Bronchial epithelial cell (primary cell): Measurements from ENCODE around the gene OR4C6. TPM values are rescaled to one million over a fixed set of nuclear protein-coding genes. Genes with fewer than 3 reads are reported as not detected.

Experiments used
- DNase-seq: peaks from one replicate; pipeline ENCODE4 v3.0.0-alpha.2; 2010; ENCODE audit warnings: low read depth
- FAIRE-seq: peaks from 2 replicates; lab custom pipeline; 2011; peaks lifted over from hg19 to GRCh38; lab: Jason Lieb, UNC
- H3K27me3 ChIP-seq: 2 replicates; pipeline ENCODE4 v1.5.1; 2011; ENCODE audit warnings: low read length; ENCODE audit not compliant: control insufficient read depth, insufficient read depth
- H3K36me3 ChIP-seq: 2 replicates; pipeline ENCODE4 v1.5.1; 2011; ENCODE audit warnings: low read length; ENCODE audit not compliant: control insufficient read depth, insufficient read depth
- H3K4me3 ChIP-seq: 2 replicates; pipeline ENCODE4 v1.5.1; 2011; ENCODE audit warnings: mild to moderate bottlenecking, low read depth, low read length, control low read depth
- CTCF ChIP-seq: IDR thresholded peaks from 2 replicates; pipeline ENCODE4 v1.5.1; 2011; ENCODE audit warnings: mild to moderate bottlenecking, moderate library complexity, low read length, control low read depth, inconsistent platforms; ENCODE audit not compliant: insufficient read depth, severe bottlenecking
- total RNA-seq: library from RNA; depleted of rRNA; stranded (reverse); fragments of >200 nt; gene quantifications from 2 replicates; pipeline ENCODE4 v1.2.1, GENCODE V29; 2014

OR4C6 gene
- total RNA-seq, 1 donor from 2014 or later, result not detected

GRCh38 chr11:55658031-55658573 is 3.9 kb upstream of the OR4C6 start:
- Histone ChIP-seq H3K4me3 (no peak overlapping the region), H3K27me3 (no peaks in the 10 kb centered on the region), H3K36me3 (no peaks in the 10 kb centered on the region)
- no peak for TF ChIP-seq CTCF
- no peak for DNase-seq
- no peak for FAIRE-seq

- H3K36me3 ChIP-seq, result no peaks in the 10 kb centered on the region
- TF ChIP-seq CTCF, result no peak
- DNase-seq, result no peak
- no peak overlapping the region for H3K4me3 ChIP-seq
- no peak for FAIRE-seq
- H3K27me3 ChIP-seq, result no peaks in the 10 kb centered on the region
Measured at GRCh38 chr11:55658608-55659007, 3.4 kb upstream of the OR4C6 start.

GRCh38 chr11:55669376-55669775 is 7.4 kb downstream of the OR4C6 start:
- H3K4me3 ChIP-seq, result no peak overlapping the region
- DNase-seq, result no peak
- no peak for FAIRE-seq
- H3K27me3 ChIP-seq, result no peaks in the 10 kb centered on the region
- no peaks in the 10 kb centered on the region for H3K36me3 ChIP-seq
- no peak for TF ChIP-seq CTCF

- FAIRE-seq (no peak), DNase-seq (no peak)
- Histone ChIP-seq H3K36me3 (no peaks in the 10 kb centered on the region), H3K4me3 (no peak overlapping the region), H3K27me3 (no peaks in the 10 kb centered on the region)
- TF ChIP-seq CTCF, result no peak
Measured at GRCh38 chr11:55673860-55674259, 11.9 kb downstream of the OR4C6 start.

GRCh38 chr11:55697817-55698216 is 35.8 kb downstream of the OR4C6 start:
- H3K27me3 ChIP-seq, result no peaks in the 10 kb centered on the region
- TF ChIP-seq CTCF, result no peak
- no peaks in the 10 kb centered on the region for H3K36me3 ChIP-seq
- H3K4me3 ChIP-seq, result no peak overlapping the region
- FAIRE-seq, result no peak
- DNase-seq, result no peak

GRCh38 chr11:55701429-55701828 is 39.4 kb downstream of the OR4C6 start:
- Histone ChIP-seq H3K36me3 (no peaks in the 10 kb centered on the region), H3K27me3 (no peaks in the 10 kb centered on the region), H3K4me3 (no peak overlapping the region)
- FAIRE-seq, result no peak
- no peak for DNase-seq
- TF ChIP-seq CTCF, result no peak
